ENCODE data around the gene PCBP4.
"Not testable (repeated sequence)": the region's sequence is repeated elsewhere in the genome, so short reads cannot be mapped to it uniquely, and the experiment has no call there.

The PCBP4 gene

DNA sequence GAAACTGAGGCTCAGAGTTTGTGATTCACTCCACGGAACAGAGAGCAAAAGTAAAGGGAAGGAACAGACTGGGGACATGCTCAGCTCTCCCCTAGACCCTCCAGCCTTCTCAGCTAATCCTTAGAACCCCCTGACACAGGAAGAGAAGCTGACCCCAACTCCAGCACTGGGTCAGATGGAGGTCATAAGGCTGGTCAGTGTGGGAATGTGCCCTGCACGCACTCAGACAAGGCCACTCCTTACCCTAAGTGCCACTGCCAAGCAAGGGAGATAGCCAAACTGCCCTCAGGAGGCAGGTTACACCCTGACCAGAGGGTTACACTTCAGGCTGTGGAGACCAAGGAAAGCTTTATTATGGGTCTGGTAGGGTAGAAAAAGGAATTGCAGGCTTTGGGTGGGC is 27.3 kb upstream of the PCBP4 start:
- peaks cover 26% of the 10 kb centered on the region for H3K36me3 ChIP-seq (ENCODE audit: control insufficient read depth, insufficient read depth, low read length)
- H3K4me1 ChIP-seq (ENCODE audit: control insufficient read depth, insufficient read depth, low read length) = peaks cover 8% of the 10 kb centered on the region
- no peaks in the 10 kb centered on the region for H3K27me3 ChIP-seq (ENCODE audit: control insufficient read depth, insufficient read depth, low read length, poor library complexity, severe bottlenecking)
- H3K27ac ChIP-seq (ENCODE audit: insufficient read depth, low read depth, low read length, poor library complexity, severe bottlenecking) = no peak overlapping the region
- H3K4me3 ChIP-seq (ENCODE audit: insufficient read depth, low read depth, low read length) = peak overlapping the region; percentile 100
- 96 to 100% methylated on average over 2 of the region's 2 CpGs for WGBS, 2 experiments
- no peaks in the 10 kb centered on the region for H3K9me3 ChIP-seq (ENCODE audit: control insufficient read depth, low read length)

DNA sequence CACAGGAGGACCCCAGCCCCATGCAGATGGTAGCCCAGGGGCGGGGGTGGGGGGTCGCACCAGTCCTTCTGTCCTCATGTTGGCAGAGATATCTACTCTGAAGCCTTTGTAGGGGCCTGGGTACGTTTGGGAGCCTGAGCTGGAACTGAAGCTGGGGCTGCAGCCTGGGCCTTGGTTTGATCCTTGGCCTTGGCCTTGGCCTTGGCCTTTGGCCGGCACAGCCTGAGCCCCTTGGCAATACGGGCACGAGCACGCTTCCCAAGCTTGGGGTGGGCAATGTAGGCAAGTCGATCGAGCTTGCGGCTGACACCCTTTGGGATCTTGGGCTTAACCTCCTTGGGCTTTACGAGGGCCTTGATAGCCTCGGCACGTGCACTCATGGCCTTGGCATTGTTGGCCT is 26.4 kb upstream of the PCBP4 start:
- not testable (repeated sequence) for H3K9me3 ChIP-seq (ENCODE audit: control insufficient read depth, low read length); H3K4me3 ChIP-seq (ENCODE audit: insufficient read depth, low read depth, low read length); H3K27me3 ChIP-seq (ENCODE audit: control insufficient read depth, insufficient read depth, low read length, poor library complexity, severe bottlenecking); H3K4me1 ChIP-seq (ENCODE audit: control insufficient read depth, insufficient read depth, low read length); H3K27ac ChIP-seq (ENCODE audit: insufficient read depth, low read depth, low read length, poor library complexity, severe bottlenecking)
- H3K36me3 ChIP-seq (ENCODE audit: control insufficient read depth, insufficient read depth, low read length) = peaks cover 26% of the 10 kb centered on the region
- 94 to 95% methylated on average over 4 to 7 of the region's 13 CpGs for WGBS, 2 experiments

DNA sequence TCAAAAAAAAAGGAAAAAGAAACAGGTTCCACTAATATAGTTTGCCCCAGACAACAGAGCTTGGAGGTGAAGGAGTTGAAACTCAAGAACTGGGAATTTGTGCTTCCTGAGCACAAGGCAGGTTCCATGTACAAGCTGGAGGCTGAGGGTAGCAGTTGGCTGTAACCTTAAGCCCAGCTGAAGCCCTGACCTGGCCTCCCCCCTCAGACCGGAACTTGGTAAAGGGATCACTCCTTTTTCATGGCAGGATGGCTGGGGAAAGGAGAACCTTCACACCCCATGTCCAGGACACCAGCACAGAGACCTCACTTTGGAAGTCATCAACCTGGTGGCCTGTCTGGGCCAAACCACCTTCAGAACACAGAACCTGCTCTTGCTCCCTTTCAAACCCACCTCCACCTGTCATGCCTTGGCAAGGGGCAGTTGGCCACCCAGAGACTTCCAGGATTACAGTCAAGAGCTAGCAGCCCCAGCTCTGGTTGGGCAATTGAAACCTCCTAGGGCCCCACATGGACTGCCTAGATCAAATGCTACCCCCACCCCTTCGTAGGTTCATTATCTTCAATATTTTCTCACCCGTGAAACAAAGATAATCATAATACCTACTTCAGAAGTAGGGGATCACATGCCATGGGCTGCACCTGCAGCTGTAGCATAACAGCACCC is 24.9 kb upstream of the PCBP4 start:
- no peaks in the 10 kb centered on the region for H3K9me3 ChIP-seq (ENCODE audit: control insufficient read depth, low read length)
- no peaks in the 10 kb centered on the region for H3K27me3 ChIP-seq (ENCODE audit: control insufficient read depth, insufficient read depth, low read length, poor library complexity, severe bottlenecking)
- H3K36me3 ChIP-seq (ENCODE audit: control insufficient read depth, insufficient read depth, low read length) = peaks cover 26% of the 10 kb centered on the region
- H3K27ac ChIP-seq (ENCODE audit: insufficient read depth, low read depth, low read length, poor library complexity, severe bottlenecking) = no peak overlapping the region
- H3K4me3 ChIP-seq (ENCODE audit: insufficient read depth, low read depth, low read length) = no peak overlapping the region
- peaks cover 8% of the 10 kb centered on the region for H3K4me1 ChIP-seq (ENCODE audit: control insufficient read depth, insufficient read depth, low read length)
- 94 to 96% methylated on average over 3 of the region's 3 CpGs for WGBS, 2 experiments

DNA sequence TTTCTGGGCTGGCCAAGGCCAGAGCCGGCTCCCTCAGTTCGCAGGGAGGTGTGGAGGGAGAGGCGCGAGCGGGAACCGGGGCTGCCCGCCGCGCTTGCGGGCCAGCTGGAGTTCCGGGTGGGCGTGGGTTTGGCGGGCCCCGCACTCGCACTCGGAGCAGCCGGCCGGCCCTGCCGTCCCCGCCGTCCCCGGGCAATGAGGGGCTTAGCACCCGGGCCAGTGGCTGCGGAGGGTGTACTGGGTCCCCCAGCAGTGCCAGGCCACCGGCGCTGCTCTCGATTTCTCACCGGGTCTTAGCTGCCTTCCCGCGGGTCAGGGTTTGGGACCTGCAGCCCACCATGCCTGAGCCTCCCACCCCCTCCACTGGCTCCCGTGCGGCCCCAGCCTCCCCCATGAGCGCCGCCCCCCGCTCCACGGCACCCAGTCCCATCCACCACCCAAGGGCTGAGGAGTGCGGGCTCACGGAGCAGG is 23.3 kb upstream of the PCBP4 start:
- 95% methylated on average over 38 of the region's 38 CpGs for WGBS, 2 experiments
- not testable (repeated sequence) for H3K27me3 ChIP-seq (ENCODE audit: control insufficient read depth, insufficient read depth, low read length, poor library complexity, severe bottlenecking); H3K9me3 ChIP-seq (ENCODE audit: control insufficient read depth, low read length); H3K27ac ChIP-seq (ENCODE audit: insufficient read depth, low read depth, low read length, poor library complexity, severe bottlenecking); H3K4me3 ChIP-seq (ENCODE audit: insufficient read depth, low read depth, low read length); H3K4me1 ChIP-seq (ENCODE audit: control insufficient read depth, insufficient read depth, low read length)
- peaks cover 26% of the 10 kb centered on the region for H3K36me3 ChIP-seq (ENCODE audit: control insufficient read depth, insufficient read depth, low read length)

DNA sequence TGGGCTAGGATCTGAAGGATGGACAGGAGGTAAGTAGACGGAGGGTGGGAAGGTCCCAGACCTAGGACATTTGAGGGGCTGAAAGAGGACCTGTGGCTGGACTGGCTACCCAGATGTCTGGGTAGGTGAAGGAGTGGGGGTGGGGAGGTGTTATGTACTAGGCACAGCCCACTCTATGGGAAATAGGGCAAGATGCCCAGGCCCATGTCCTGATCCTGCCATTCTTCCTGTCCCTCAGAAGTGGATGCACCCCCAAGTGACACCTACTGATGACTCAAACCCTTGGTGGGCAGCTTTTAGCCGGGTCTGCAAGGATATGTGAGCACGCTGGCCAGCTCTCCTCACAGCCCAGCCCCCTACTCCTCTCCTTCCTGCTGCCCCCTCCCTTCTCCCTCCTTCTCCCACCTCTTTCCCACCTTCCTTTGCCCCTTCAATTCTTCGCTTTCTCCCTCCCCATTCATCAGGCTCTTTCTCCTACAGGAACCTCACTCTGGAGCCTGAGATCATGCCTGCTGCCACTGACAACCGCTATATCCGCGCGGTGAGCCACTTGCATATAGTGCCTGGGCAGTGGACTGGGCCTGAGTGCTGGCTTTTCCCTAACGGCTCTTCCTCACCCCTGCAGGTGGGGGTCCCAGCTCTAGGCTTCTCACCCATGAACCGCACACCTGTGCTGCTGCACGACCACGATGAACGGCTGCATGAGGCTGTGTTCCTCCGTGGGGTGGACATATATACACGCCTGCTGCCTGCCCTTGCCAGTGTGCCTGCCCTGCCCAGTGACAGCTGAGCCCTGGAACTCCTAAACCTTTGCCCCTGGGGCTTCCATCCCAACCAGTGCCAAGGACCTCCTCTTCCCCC is 21.3 kb upstream of the PCBP4 start:
- no peak overlapping the region for H3K27ac ChIP-seq (ENCODE audit: insufficient read depth, low read depth, low read length, poor library complexity, severe bottlenecking)
- H3K27me3 ChIP-seq (ENCODE audit: control insufficient read depth, insufficient read depth, low read length, poor library complexity, severe bottlenecking) = no peaks in the 10 kb centered on the region
- H3K36me3 ChIP-seq (ENCODE audit: control insufficient read depth, insufficient read depth, low read length) = peaks cover 15% of the 10 kb centered on the region
- H3K4me1 ChIP-seq (ENCODE audit: control insufficient read depth, insufficient read depth, low read length) = peaks cover 10% of the 10 kb centered on the region
- 88 to 91% methylated on average over 15 of the region's 15 CpGs for WGBS, 2 experiments
- no peak overlapping the region for H3K4me3 ChIP-seq (ENCODE audit: insufficient read depth, low read depth, low read length)
- H3K9me3 ChIP-seq (ENCODE audit: control insufficient read depth, low read length) = no peaks in the 10 kb centered on the region

DNA sequence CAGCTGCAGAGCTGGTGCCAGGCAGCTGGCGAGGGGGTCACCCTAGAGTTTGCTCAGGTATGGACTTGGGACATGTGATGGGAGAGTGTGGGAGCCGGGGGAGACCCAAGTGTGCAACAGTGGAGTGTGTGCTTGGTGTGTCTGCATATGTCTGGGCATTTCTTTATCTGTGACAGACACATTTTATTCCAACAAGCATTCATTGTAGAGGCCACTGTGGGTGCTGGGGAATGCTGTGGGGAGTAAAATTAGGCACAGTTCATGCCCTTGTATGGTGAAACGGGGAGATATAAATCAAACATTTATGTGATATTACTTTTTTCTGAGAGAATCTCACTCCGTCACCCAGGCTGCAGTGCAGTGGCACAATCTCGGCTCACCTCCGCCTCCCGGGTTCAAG is 20.3 kb upstream of the PCBP4 start:
- WGBS, 2 experiments = 95 to 96% methylated on average over 7 of the region's 7 CpGs
- Histone ChIP-seq H3K27ac (ENCODE audit: insufficient read depth, low read depth, low read length, poor library complexity, severe bottlenecking) (no peak overlapping the region), H3K36me3 (ENCODE audit: control insufficient read depth, insufficient read depth, low read length) (peaks cover 7% of the 10 kb centered on the region), H3K9me3 (ENCODE audit: control insufficient read depth, low read length) (no peaks in the 10 kb centered on the region), H3K4me1 (ENCODE audit: control insufficient read depth, insufficient read depth, low read length) (peaks cover 12% of the 10 kb centered on the region), H3K4me3 (ENCODE audit: insufficient read depth, low read depth, low read length) (no peak overlapping the region), H3K27me3 (ENCODE audit: control insufficient read depth, insufficient read depth, low read length, poor library complexity, severe bottlenecking) (no peaks in the 10 kb centered on the region)

DNA sequence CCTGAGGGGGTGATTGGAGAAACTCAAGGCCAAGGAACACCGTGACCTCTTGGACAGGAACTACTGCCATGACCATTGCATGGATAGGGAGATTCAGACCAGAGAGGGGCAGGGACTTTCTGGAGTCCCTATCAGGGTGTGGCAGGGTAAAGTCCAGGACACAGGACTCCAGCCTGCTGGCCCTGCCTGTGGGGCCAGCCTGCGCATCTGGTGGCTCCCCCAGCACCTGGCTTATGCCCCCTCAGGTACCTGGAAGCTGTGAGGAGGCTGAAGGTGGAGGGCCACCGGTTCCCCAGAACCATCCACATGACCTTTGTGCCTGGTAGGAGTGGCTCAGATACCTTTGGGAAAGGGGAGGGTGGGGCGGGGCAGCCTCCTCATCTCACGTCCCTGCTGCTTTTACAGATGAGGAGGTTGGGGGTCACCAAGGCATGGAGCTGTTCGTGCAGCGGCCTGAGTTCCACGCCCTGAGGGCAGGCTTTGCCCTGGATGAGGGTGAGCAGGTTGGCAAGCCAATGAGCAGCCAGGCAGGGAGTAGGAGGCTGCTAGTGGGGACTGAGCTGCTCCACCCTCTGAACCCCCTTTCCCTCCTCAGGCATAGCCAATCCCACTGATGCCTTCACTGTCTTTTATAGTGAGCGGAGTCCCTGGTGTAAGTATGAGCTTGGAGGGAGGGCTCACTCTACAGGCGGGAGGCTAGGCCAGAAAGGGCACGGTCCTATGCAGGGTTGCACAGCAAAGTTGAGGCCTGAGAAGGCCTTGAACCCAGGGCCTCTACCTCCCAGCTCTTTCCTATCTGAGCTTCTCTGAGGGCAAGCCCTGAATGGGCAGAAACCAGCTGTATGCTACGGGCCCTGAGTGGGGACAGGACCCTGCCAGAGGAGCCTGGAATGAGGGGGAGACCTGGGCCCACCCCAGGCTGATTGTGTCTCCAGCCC is 19.0 kb upstream of the PCBP4 start:
- Histone ChIP-seq H3K36me3 (ENCODE audit: control insufficient read depth, insufficient read depth, low read length) (no peaks in the 10 kb centered on the region), H3K27ac (ENCODE audit: insufficient read depth, low read depth, low read length, poor library complexity, severe bottlenecking) (no peak overlapping the region), H3K4me1 (ENCODE audit: control insufficient read depth, insufficient read depth, low read length) (peaks cover 15% of the 10 kb centered on the region), H3K4me3 (ENCODE audit: insufficient read depth, low read depth, low read length) (no peak overlapping the region), H3K9me3 (ENCODE audit: control insufficient read depth, low read length) (no peaks in the 10 kb centered on the region), H3K27me3 (ENCODE audit: control insufficient read depth, insufficient read depth, low read length, poor library complexity, severe bottlenecking) (no peaks in the 10 kb centered on the region)
- 87 to 93% methylated on average over 12 of the region's 12 CpGs for WGBS, 2 experiments

DNA sequence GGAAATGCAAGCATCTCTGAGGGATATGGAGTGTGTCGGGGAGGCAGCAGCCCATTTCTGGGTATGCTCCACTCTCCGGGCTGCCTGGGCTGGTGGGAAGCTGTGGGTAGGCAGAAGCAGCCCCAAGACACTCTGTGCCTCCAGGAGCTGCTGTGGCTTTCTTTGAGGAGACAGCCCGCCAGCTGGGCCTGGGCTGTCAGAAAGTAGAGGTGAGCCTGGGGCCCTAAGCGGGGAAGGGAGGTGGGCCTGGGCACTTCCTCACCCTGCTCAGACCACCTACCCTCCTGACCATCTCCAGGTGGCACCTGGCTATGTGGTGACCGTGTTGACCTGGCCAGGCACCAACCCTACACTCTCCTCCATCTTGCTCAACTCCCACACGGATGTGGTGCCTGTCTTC is 17.8 kb upstream of the PCBP4 start:
- H3K9me3 ChIP-seq (ENCODE audit: control insufficient read depth, low read length) = no peaks in the 10 kb centered on the region
- no peaks in the 10 kb centered on the region for H3K36me3 ChIP-seq (ENCODE audit: control insufficient read depth, insufficient read depth, low read length)
- peaks cover 15% of the 10 kb centered on the region for H3K4me1 ChIP-seq (ENCODE audit: control insufficient read depth, insufficient read depth, low read length)
- 92 to 93% methylated on average over 6 of the region's 6 CpGs for WGBS, 2 experiments
- no peaks in the 10 kb centered on the region for H3K27me3 ChIP-seq (ENCODE audit: control insufficient read depth, insufficient read depth, low read length, poor library complexity, severe bottlenecking)
- H3K4me3 ChIP-seq (ENCODE audit: insufficient read depth, low read depth, low read length) = no peak overlapping the region
- no peak overlapping the region for H3K27ac ChIP-seq (ENCODE audit: insufficient read depth, low read depth, low read length, poor library complexity, severe bottlenecking)

DNA sequence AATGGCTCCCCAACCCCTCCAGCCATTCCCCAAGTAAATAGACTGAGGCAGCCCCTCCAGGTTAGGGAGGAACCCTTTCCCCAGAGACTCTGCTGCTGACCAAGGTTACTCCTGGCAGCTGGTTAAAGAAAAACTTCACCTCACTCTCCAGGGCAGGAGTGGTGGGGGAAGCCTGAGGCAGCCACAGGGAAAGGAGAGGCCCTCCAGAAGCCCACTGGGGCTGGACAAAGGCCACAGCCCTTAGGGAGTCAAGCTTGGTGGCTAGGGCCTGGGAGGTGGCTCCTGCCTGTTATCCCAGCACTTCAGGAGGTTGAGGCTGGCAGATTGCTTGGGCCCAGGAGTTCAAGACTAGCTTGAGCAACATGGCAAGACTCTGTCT is 17.0 kb upstream of the PCBP4 start:
- no peak overlapping the region for H3K27ac ChIP-seq (ENCODE audit: insufficient read depth, low read depth, low read length, poor library complexity, severe bottlenecking)
- H3K4me1 ChIP-seq (ENCODE audit: control insufficient read depth, insufficient read depth, low read length) = peaks cover 15% of the 10 kb centered on the region
- no peaks in the 10 kb centered on the region for H3K36me3 ChIP-seq (ENCODE audit: control insufficient read depth, insufficient read depth, low read length)
- no peak overlapping the region for H3K4me3 ChIP-seq (ENCODE audit: insufficient read depth, low read depth, low read length)
- no peaks in the 10 kb centered on the region for H3K27me3 ChIP-seq (ENCODE audit: control insufficient read depth, insufficient read depth, low read length, poor library complexity, severe bottlenecking)
- H3K9me3 ChIP-seq (ENCODE audit: control insufficient read depth, low read length) = no peaks in the 10 kb centered on the region

All from ectodermal cell (in vitro differentiated cells).